ENCODE measurements around the gene EPAS1. TPM values are rescaled to one million over a fixed set of nuclear protein-coding genes. Genes with fewer than 3 reads are reported as not detected.
A peak's percentile ranks its signal among the peaks of the same experiment; 100 is the strongest.

Gene EPAS1
- total RNA-seq, 1 experiment from 2014 or later = 8.5 TPM

DNA sequence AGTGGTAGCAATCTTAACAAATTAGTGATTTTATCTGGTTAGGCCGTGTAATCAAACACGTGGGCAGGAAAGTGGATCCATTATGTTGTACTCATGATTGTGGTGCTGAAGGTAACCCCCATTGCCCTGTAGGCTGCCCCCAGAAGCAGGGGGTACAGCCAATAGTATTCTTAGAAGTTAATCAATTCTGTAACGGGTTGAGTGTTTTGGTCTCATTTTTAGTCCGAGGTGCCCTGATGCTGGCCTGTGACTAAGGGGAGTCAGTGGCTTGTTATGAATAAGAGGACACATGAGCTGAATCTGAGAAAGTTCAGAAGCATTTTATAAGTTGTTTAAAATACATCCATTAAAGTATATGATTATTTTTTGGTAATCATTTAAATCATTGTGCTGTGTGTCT, 8.6 kb downstream of the EPAS1 start:
- H3K27me3 Mint-ChIP-seq (ENCODE audit: low read depth) = peaks cover 30% of the 10 kb centered on the region
- no peak for ATAC-seq

DNA sequence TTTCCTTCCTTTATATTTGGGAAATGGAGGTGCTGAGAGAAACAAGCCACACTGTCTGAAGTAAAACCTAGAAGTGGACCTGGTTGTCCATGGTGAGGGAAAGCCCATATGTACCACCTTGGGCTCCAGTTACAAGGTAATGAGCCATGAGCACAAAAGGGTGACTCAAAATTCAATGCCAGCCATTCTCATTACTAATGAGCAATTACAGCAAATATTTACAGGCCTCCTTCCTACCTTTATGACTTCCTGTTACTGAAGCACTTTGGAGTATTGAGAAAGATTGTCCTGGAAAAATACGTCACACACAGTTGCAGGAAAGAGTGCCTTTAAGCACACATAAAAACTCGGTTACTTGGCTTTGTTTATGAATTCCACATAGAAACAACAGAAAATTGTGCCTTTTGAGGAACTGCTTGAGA, 9.1 kb downstream of the EPAS1 start:
- Mint-ChIP-seq H3K4me3 (no peak overlapping the region), H3K27ac (no peak overlapping the region), H3K36me3 (peaks cover 10% of the 10 kb centered on the region), H3K27me3 (ENCODE audit: low read depth) (peaks cover 25% of the 10 kb centered on the region), H3K9me3 (peaks cover 16% of the 10 kb centered on the region), H3K4me1 (peaks cover 49% of the 10 kb centered on the region)
- POLR2A ChIA-PET = no interaction called here
- TF ChIP-seq, protein P1, sequence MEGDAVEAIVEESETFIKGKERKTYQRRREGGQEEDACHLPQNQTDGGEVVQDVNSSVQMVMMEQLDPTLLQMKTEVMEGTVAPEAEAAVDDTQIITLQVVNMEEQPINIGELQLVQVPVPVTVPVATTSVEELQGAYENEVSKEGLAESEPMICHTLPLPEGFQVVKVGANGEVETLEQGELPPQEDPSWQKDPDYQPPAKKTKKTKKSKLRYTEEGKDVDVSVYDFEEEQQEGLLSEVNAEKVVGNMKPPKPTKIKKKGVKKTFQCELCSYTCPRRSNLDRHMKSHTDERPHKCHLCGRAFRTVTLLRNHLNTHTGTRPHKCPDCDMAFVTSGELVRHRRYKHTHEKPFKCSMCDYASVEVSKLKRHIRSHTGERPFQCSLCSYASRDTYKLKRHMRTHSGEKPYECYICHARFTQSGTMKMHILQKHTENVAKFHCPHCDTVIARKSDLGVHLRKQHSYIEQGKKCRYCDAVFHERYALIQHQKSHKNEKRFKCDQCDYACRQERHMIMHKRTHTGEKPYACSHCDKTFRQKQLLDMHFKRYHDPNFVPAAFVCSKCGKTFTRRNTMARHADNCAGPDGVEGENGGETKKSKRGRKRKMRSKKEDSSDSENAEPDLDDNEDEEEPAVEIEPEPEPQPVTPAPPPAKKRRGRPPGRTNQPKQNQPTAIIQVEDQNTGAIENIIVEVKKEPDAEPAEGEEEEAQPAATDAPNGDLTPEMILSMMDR (IDR thresholded peaks at IDR 0.05) = no peak
- TF ChIP-seq OVOL2 (CRISPR knock-in tag; IDR thresholded peaks at IDR 0.05; ENCODE audit: borderline replicate concordance) (no peak), FOXP1 (CRISPR knock-in tag; IDR thresholded peaks at IDR 0.05; ENCODE audit: borderline replicate concordance) (no peak), ZNF396 (CRISPR knock-in tag; IDR thresholded peaks at IDR 0.05; ENCODE audit: borderline replicate concordance) (no peak), GABPB1 (CRISPR knock-in tag; IDR thresholded peaks at IDR 0.05) (peak; percentile 78)
- TF ChIP-seq, protein P2, sequence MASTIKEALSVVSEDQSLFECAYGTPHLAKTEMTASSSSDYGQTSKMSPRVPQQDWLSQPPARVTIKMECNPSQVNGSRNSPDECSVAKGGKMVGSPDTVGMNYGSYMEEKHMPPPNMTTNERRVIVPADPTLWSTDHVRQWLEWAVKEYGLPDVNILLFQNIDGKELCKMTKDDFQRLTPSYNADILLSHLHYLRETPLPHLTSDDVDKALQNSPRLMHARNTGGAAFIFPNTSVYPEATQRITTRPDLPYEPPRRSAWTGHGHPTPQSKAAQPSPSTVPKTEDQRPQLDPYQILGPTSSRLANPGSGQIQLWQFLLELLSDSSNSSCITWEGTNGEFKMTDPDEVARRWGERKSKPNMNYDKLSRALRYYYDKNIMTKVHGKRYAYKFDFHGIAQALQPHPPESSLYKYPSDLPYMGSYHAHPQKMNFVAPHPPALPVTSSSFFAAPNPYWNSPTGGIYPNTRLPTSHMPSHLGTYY (CRISPR knock-in tag; IDR thresholded peaks at IDR 0.05) = no peak
- TF ChIP-seq, protein P3, sequence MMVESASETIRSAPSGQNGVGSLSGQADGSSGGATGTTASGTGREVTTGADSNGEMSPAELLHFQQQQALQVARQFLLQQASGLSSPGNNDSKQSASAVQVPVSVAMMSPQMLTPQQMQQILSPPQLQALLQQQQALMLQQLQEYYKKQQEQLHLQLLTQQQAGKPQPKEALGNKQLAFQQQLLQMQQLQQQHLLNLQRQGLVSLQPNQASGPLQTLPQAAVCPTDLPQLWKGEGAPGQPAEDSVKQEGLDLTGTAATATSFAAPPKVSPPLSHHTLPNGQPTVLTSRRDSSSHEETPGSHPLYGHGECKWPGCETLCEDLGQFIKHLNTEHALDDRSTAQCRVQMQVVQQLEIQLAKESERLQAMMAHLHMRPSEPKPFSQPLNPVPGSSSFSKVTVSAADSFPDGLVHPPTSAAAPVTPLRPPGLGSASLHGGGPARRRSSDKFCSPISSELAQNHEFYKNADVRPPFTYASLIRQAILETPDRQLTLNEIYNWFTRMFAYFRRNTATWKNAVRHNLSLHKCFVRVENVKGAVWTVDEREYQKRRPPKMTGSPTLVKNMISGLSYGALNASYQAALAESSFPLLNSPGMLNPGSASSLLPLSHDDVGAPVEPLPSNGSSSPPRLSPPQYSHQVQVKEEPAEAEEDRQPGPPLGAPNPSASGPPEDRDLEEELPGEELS (CRISPR knock-in tag; IDR thresholded peaks at IDR 0.05) = no peak
- TF ChIP-seq, protein P4, sequence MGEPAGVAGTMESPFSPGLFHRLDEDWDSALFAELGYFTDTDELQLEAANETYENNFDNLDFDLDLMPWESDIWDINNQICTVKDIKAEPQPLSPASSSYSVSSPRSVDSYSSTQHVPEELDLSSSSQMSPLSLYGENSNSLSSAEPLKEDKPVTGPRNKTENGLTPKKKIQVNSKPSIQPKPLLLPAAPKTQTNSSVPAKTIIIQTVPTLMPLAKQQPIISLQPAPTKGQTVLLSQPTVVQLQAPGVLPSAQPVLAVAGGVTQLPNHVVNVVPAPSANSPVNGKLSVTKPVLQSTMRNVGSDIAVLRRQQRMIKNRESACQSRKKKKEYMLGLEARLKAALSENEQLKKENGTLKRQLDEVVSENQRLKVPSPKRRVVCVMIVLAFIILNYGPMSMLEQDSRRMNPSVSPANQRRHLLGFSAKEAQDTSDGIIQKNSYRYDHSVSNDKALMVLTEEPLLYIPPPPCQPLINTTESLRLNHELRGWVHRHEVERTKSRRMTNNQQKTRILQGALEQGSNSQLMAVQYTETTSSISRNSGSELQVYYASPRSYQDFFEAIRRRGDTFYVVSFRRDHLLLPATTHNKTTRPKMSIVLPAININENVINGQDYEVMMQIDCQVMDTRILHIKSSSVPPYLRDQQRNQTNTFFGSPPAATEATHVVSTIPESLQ (CRISPR knock-in tag; IDR thresholded peaks at IDR 0.05) = no peak
- no peak for DNase-seq (ENCODE audit: low spot score)
- no peak for ATAC-seq
- CTCF ChIA-PET = no interaction called here

More for the DNA sequence above, 8.6 kb downstream of the EPAS1 start:
- Mint-ChIP-seq H3K4me1 (peaks cover 50% of the 10 kb centered on the region), H3K27ac (no peak overlapping the region), H3K36me3 (peaks cover 10% of the 10 kb centered on the region), H3K4me3 (no peak overlapping the region), H3K9me3 (peaks cover 16% of the 10 kb centered on the region)
- CTCF ChIA-PET = no interaction called here
- POLR2A ChIA-PET = no interaction called here
- no peak for TF ChIP-seq ZNF232 (CRISPR knock-in tag; IDR thresholded peaks at IDR 0.05)
- TF ChIP-seq, protein P5, sequence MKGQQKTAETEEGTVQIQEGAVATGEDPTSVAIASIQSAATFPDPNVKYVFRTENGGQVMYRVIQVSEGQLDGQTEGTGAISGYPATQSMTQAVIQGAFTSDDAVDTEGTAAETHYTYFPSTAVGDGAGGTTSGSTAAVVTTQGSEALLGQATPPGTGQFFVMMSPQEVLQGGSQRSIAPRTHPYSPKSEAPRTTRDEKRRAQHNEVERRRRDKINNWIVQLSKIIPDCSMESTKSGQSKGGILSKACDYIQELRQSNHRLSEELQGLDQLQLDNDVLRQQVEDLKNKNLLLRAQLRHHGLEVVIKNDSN (CRISPR knock-in tag; IDR thresholded peaks at IDR 0.05) = no peak
- TF ChIP-seq, protein P6, sequence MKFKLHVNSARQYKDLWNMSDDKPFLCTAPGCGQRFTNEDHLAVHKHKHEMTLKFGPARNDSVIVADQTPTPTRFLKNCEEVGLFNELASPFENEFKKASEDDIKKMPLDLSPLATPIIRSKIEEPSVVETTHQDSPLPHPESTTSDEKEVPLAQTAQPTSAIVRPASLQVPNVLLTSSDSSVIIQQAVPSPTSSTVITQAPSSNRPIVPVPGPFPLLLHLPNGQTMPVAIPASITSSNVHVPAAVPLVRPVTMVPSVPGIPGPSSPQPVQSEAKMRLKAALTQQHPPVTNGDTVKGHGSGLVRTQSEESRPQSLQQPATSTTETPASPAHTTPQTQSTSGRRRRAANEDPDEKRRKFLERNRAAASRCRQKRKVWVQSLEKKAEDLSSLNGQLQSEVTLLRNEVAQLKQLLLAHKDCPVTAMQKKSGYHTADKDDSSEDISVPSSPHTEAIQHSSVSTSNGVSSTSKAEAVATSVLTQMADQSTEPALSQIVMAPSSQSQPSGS (CRISPR knock-in tag; IDR thresholded peaks at IDR 0.05; ENCODE audit: borderline replicate concordance, low read depth) = no peak
- TF ChIP-seq, protein P7, sequence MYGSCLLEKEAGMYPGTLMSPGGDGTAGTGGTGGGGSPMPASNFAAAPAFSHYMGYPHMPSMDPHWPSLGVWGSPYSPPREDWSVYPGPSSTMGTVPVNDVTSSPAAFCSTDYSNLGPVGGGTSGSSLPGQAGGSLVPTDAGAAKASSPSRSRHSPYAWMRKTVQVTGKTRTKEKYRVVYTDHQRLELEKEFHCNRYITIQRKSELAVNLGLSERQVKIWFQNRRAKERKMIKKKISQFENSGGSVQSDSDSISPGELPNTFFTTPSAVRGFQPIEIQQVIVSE (CRISPR knock-in tag; IDR thresholded peaks at IDR 0.05; ENCODE audit: borderline replicate concordance) = no peak
- TF ChIP-seq, protein P8, sequence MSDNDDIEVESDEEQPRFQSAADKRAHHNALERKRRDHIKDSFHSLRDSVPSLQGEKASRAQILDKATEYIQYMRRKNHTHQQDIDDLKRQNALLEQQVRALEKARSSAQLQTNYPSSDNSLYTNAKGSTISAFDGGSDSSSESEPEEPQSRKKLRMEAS (CRISPR knock-in tag; IDR thresholded peaks at IDR 0.05) = no peak
- TF ChIP-seq, protein P9, sequence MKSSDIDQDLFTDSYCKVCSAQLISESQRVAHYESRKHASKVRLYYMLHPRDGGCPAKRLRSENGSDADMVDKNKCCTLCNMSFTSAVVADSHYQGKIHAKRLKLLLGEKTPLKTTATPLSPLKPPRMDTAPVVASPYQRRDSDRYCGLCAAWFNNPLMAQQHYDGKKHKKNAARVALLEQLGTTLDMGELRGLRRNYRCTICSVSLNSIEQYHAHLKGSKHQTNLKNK (CRISPR knock-in tag; IDR thresholded peaks at IDR 0.05) = no peak
- DNase-seq (ENCODE audit: low spot score) = no peak

Data from WTC11 (cell line).